K562 (cell line): ENCODE results near the gene SACM1L. TPM values are rescaled to one million over a fixed set of nuclear protein-coding genes. Genes with fewer than 3 reads are reported as not detected.
A peak's percentile ranks its signal among the peaks of the same experiment; 100 is the strongest.

Experiments
- BCLAF1 ChIP-seq, 2 experiments: fragments of 450-650 bp in 1 of 2; IDR thresholded peaks; 2 replicates each; pipeline ENCODE4 v1.6.1; 2011 to 2017; ENCODE audit warnings: low read depth in 2 of 2, antibody characterized with exemption in 1 of 2, borderline replicate concordance in 1 of 2, low read length in 1 of 2, mild to moderate bottlenecking in 1 of 2, mixed read lengths in 1 of 2; ENCODE audit not compliant: control insufficient read depth in 1 of 2
- CEBPB ChIP-seq: fragments of 450-650 bp; IDR thresholded peaks from 2 replicates; pipeline ENCODE4 v1.6.1; 2016; ENCODE audit warnings: missing genetic modification characterization, missing compliant biosample characterization
- EGR1 ChIP-seq: fragments of 450-650 bp; conservative IDR thresholded peaks from 2 replicates; pipeline ENCODE4 v1.6.1; 2017; ENCODE audit warnings: mild to moderate bottlenecking
- HDAC6 ChIP-seq: IDR thresholded peaks from 2 replicates; pipeline ENCODE4 v1.6.1; 2012; ENCODE audit warnings: low read depth, mild to moderate bottlenecking, control low read depth, inconsistent platforms, low read length, moderate library complexity
- HMGXB4 ChIP-seq: sonication (generic); formaldehyde crosslinking; IDR thresholded peaks from 2 replicates; pipeline ENCODE4 v1.8.1; 2023; ENCODE audit warnings: mild to moderate bottlenecking, missing genetic modification reagents
- HNRNPK ChIP-seq: fragments of 200-400 bp; formaldehyde crosslinking; IDR thresholded peaks from one replicate; pipeline ENCODE4 v1.6.1; 2018; ENCODE audit warnings: mild to moderate bottlenecking, low read depth, low read length; ENCODE audit not compliant: poor library complexity, severe bottlenecking
- NUFIP1 ChIP-seq: fragments of 450-650 bp; IDR thresholded peaks from 2 replicates; pipeline ENCODE4 v1.6.1; 2018; ENCODE audit not compliant: partially characterized antibody
- POLR2B ChIP-seq: fragments of 450-650 bp; IDR thresholded peaks from 2 replicates; pipeline ENCODE4 v1.6.1; 2018; ENCODE audit warnings: low read depth; ENCODE audit not compliant: partially characterized antibody
- SNRNP70 ChIP-seq: fragments of 200-400 bp; formaldehyde crosslinking; optimal IDR thresholded peaks from 2 replicates; pipeline ENCODE3; 2017; ENCODE audit warnings: low read depth, low read length
- TCF7 ChIP-seq: sonication (generic); IDR thresholded peaks from 2 replicates; pipeline ENCODE4 v1.6.1; 2016; ENCODE audit warnings: antibody characterized with exemption, borderline replicate concordance
- ZBTB43 ChIP-seq: sonication (generic); formaldehyde crosslinking; IDR thresholded peaks from 2 replicates; pipeline ENCODE4 v1.8.0; 2023; ENCODE audit warnings: mild to moderate bottlenecking, missing genetic modification reagents
- ZBTB7A ChIP-seq: IDR thresholded peaks from 2 replicates; pipeline ENCODE4 v1.6.1; 2011; ENCODE audit warnings: low read depth, mild to moderate bottlenecking, low read length, moderate library complexity, borderline replicate concordance; ENCODE audit not compliant: control insufficient read depth
- ZFP30 ChIP-seq: fragments of 250-450 bp; sonication (Bioruptor Pico); IDR thresholded peaks from 2 replicates; pipeline ENCODE4 v1.8.0; 2022; ENCODE audit warnings: moderate library complexity, mild to moderate bottlenecking, inconsistent platforms, borderline replicate concordance
- ZNF165 ChIP-seq: fragments of 250-450 bp; sonication (Bioruptor Pico); IDR thresholded peaks from 2 replicates; pipeline ENCODE4 v1.4.0; 2020; ENCODE audit warnings: borderline replicate concordance
- ZNF274 ChIP-seq: IDR thresholded peaks from 2 replicates; pipeline ENCODE4 v1.6.1; 2011; ENCODE audit warnings: low read depth, mild to moderate bottlenecking, low read length, moderate library complexity, borderline replicate concordance
- ZNF717 ChIP-seq: fragments of 250-450 bp; sonication (Bioruptor Pico); IDR thresholded peaks from 2 replicates; pipeline ENCODE4 v1.5.0; 2021
- polyA plus RNA-seq, 8 experiments: library from polyadenylated mRNA; depleted of rRNA in 4 of 8; stranded (reverse) in 5 of 8; unstranded in 3 of 8; fragments of >200 nt; fragmentation: Nextera tagmentation in 2 of 8; fragmentation: Illumina TruSeq in 1 of 8; extraction: Ambion mirVana in 2 of 8; extraction: Trizol in 1 of 8; gene quantifications; 2 replicates each; pipeline versions ENCODE4 v1.2.1 to v1.2.3, GENCODE V29; 2011 to 2014; ENCODE audit warnings: inconsistent platforms in 1 of 8, missing spikeins in 1 of 8
- total RNA-seq, 7 experiments: library from RNA; depleted of rRNA in 6 of 7; stranded (reverse); fragments of >200 nt in 6 of 7; fragmentation: Illumina TruSeq in 2 of 7; extraction: Trizol in 2 of 7; gene quantifications; 2 replicates each; pipeline versions ENCODE4 v1.2.1 to v1.2.3, GENCODE V29; 2011 to 2021; ENCODE audit warnings: low replicate concordance in 1 of 7
- TF ChIP-seq, protein P1 (sequence below): sonication (generic); formaldehyde crosslinking; IDR thresholded peaks from 2 replicates; pipeline ENCODE4 v1.8.0; 2022; ENCODE audit warnings: missing genetic modification reagents, mild to moderate bottlenecking, moderate library complexity, borderline replicate concordance
- TF ChIP-seq, protein P2 (sequence below): sonication (generic); formaldehyde crosslinking; IDR thresholded peaks from 2 replicates; pipeline ENCODE4 v1.9.0; 2022; ENCODE audit warnings: mild to moderate bottlenecking, missing genetic modification reagents

Gene SACM1L
- total and polyA plus RNA-seq, 9 of the 15 experiments (the other 6 are each of a cell fraction or from before 2014, with no cell fraction given) = 25.7 to 67.2 (median 40.3) TPM

- TF ChIP-seq, protein P1, sequence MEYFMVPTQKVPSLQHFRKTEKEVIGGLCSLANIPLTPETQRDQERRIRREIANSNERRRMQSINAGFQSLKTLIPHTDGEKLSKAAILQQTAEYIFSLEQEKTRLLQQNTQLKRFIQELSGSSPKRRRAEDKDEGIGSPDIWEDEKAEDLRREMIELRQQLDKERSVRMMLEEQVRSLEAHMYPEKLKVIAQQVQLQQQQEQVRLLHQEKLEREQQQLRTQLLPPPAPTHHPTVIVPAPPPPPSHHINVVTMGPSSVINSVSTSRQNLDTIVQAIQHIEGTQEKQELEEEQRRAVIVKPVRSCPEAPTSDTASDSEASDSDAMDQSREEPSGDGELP (CRISPR knock-in tag) = peak; percentile 96
- TF ChIP-seq, protein P2, sequence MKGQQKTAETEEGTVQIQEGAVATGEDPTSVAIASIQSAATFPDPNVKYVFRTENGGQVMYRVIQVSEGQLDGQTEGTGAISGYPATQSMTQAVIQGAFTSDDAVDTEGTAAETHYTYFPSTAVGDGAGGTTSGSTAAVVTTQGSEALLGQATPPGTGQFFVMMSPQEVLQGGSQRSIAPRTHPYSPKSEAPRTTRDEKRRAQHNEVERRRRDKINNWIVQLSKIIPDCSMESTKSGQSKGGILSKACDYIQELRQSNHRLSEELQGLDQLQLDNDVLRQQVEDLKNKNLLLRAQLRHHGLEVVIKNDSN (CRISPR knock-in tag) = no peak
- peak; percentile 37; the same call in 1 of the 2 replicates for TF ChIP-seq ZNF274
- peak; percentile 93 for TF ChIP-seq CEBPB (tag)
- TF ChIP-seq ZBTB43 (CRISPR knock-in tag) = peak; percentile 86; the same call in 1 of the 2 replicates
- peak; percentile 78; the same call in 1 of the 2 replicates for TF ChIP-seq HDAC6
- 0 out of 2 replicates have a peak, but pooled peaks have one; percentile 42 for TF ChIP-seq ZNF165
- TF ChIP-seq POLR2B = peak; percentile 88
- TF ChIP-seq TCF7 = peak; percentile 10; the same call in 1 of the 2 replicates
- peak; percentile 98; the same call in 1 of the 2 replicates for TF ChIP-seq HMGXB4 (CRISPR knock-in tag)
- no peak for TF ChIP-seq ZFP30 (CRISPR knock-in tag)
- no peak for TF ChIP-seq ZBTB7A
- TF ChIP-seq BCLAF1 (IDR thresholded peaks at IDR 0.05; ENCODE audit: borderline replicate concordance in 1 of 2, control insufficient read depth in 1 of 2, low read depth in 2 of 2, low read length in 1 of 2) = no peak
- no peak for TF ChIP-seq SNRNP70
- TF ChIP-seq NUFIP1 = peak; percentile 77
- TF ChIP-seq HNRNPK = no peak
- TF ChIP-seq ZNF717 (CRISPR knock-in tag) = no peak
- peak; percentile 78 for TF ChIP-seq EGR1
These were observed at the start of gene SACM1L (continued) for GRCh38 chr3:45688882-45689786.
